B cell (primary cell): ENCODE results near the gene STPG1. TPM values are rescaled to one million over a fixed set of nuclear protein-coding genes. Genes with fewer than 3 reads are reported as not detected.

ENCODE experiments used
- ATAC-seq: fragments of 200-7000 bp; cut with Tn5 transposase; one replicate; pipeline ENCODE4 v1.10.0; 2021; ENCODE audit warnings: low read depth, mild to moderate bottlenecking, moderate number of reproducible peaks, moderate library complexity
- CTCF ChIA-PET: fragments of 350-600 bp; sonication (Branson Sonifier 250); formaldehyde crosslinking; loops from one replicate; lab custom pipeline; 2021; ENCODE audit warnings: antibody characterized with exemption, inconsistent platforms; lab: Charles Lee
- POLR2A ChIA-PET: fragments of 350-600 bp; sonication (Branson Sonifier 250); formaldehyde crosslinking; loops from one replicate; lab custom pipeline; 2021; ENCODE audit warnings: antibody characterized with exemption; lab: Charles Lee
- DNase-seq: peaks from one replicate; pipeline ENCODE4 v3.0.0; 2013
- H2AFZ ChIP-seq: 2 replicates; pipeline ENCODE4 v1.6.1; 2012; ENCODE audit warnings: mild to moderate bottlenecking, low read depth, low read length; ENCODE audit not compliant: insufficient read depth, poor library complexity, severe bottlenecking
- H3K27ac ChIP-seq, 2 donors: 1 replicate in 1 of 2; 2 replicates in 1 of 2; pipeline ENCODE4 v1.5.1; 2012 to 2013; ENCODE audit warnings: low read length in 2 of 2, mild to moderate bottlenecking in 2 of 2, moderate library complexity in 1 of 2
- H3K27me3 ChIP-seq, 4 experiments: fragments of 200-600 bp in 1 of 4; sonication (generic) in 1 of 4; replicated peaks in 1 of 4; 1 replicate in 2 of 4; 2 replicates in 2 of 4; pipeline versions ENCODE4 v1.6.1 to v1.7.0; 2013 to 2016; ENCODE audit warnings: low read length in 3 of 4, mild to moderate bottlenecking in 2 of 4, mixed read lengths in 1 of 4, moderate library complexity in 1 of 4; ENCODE audit not compliant: insufficient read depth in 4 of 4, control insufficient read depth in 3 of 4; ENCODE audit errors: control extremely low read depth in 1 of 4
- H3K36me3 ChIP-seq, 2 experiments: replicated peaks in 1 of 2; 1 replicate in 1 of 2; 2 replicates in 1 of 2; pipeline versions ENCODE4 v1.6.1 to v1.7.1; 2013; ENCODE audit warnings: low read length in 1 of 2; ENCODE audit not compliant: insufficient read depth in 2 of 2, control insufficient read depth in 1 of 2; ENCODE audit errors: control extremely low read depth in 1 of 2, extremely low read depth in 1 of 2
- H3K4me1 ChIP-seq, 2 donors: fragments of 200-600 bp in 1 of 2; sonication (generic) in 1 of 2; 1 replicate in 1 of 2; 2 replicates in 1 of 2; pipeline versions ENCODE4 v1.5.1 to v1.6.1; 2013 to 2017; ENCODE audit warnings: low read length in 2 of 2; ENCODE audit not compliant: control insufficient read depth in 2 of 2, insufficient read depth in 2 of 2
- H3K4me2 ChIP-seq: replicated peaks from 2 replicates; pipeline ENCODE3; 2012; ENCODE audit warnings: mild to moderate bottlenecking, low read depth, low read length; ENCODE audit not compliant: poor library complexity, severe bottlenecking
- H3K4me3 ChIP-seq, 5 experiments: fragments of 200-600 bp in 1 of 5; sonication (generic) in 1 of 5; 1 replicate in 3 of 5; 2 replicates in 2 of 5; pipeline versions ENCODE4 v1.5.1 to v1.7.0; 2011 to 2016; ENCODE audit warnings: low read length in 4 of 5, mild to moderate bottlenecking in 4 of 5, low read depth in 2 of 5, control low read depth in 1 of 5, moderate library complexity in 1 of 5; ENCODE audit not compliant: insufficient read depth in 1 of 5; ENCODE audit errors: control extremely low read depth in 1 of 5, extremely low read depth in 1 of 5
- H3K79me2 ChIP-seq: fragments of 200-600 bp; sonication (generic); one replicate; pipeline ENCODE4 v1.6.0; 2016; ENCODE audit warnings: low read length; ENCODE audit not compliant: control insufficient read depth, insufficient read depth
- H3K9ac ChIP-seq: fragments of 200-600 bp; sonication (generic); 2 replicates; pipeline ENCODE4 v1.6.1; 2017; ENCODE audit warnings: mild to moderate bottlenecking, low read length, moderate library complexity
- H3K9me3 ChIP-seq, 3 donors: one replicate each; pipeline versions ENCODE4 v1.6.1 to v1.7.1; 2013; ENCODE audit warnings: low read length in 2 of 3; ENCODE audit not compliant: control insufficient read depth in 2 of 3, insufficient read depth in 1 of 3; ENCODE audit errors: control extremely low read depth in 1 of 3
- H4K20me1 ChIP-seq: 2 replicates; pipeline ENCODE4 v1.6.0; 2012; ENCODE audit warnings: mild to moderate bottlenecking, low read length; ENCODE audit not compliant: insufficient read depth, control insufficient read depth, poor library complexity, severe bottlenecking
- H3K27ac Mint-ChIP-seq: one replicate; pipeline ENCODE4 v1.8.0; 2021; ENCODE audit warnings: mixed read lengths
- H3K27me3 Mint-ChIP-seq: one replicate; pipeline ENCODE4 v1.8.0; 2021; ENCODE audit warnings: mixed read lengths
- H3K4me1 Mint-ChIP-seq: one replicate; pipeline ENCODE4 v1.8.0; 2021; ENCODE audit warnings: mixed read lengths
- H3K4me3 Mint-ChIP-seq: one replicate; pipeline ENCODE4 v1.8.0; 2021; ENCODE audit warnings: mixed read lengths
- H3K9me3 Mint-ChIP-seq: one replicate; pipeline ENCODE4 v1.8.0; 2022; ENCODE audit warnings: mixed read lengths; ENCODE audit not compliant: insufficient read depth
- CTCF ChIP-seq: fragments of 200-600 bp; IDR thresholded peaks from one replicate; pipeline ENCODE4 v1.8.0; 2022; ENCODE audit warnings: antibody characterized with exemption, mild to moderate bottlenecking
- EZH2 ChIP-seq: IDR thresholded peaks from 2 replicates; pipeline ENCODE4 v1.6.1; 2012; ENCODE audit warnings: borderline replicate concordance, low read depth, mild to moderate bottlenecking, moderate library complexity, low read length; ENCODE audit not compliant: insufficient read depth, poor library complexity, severe bottlenecking
- WGBS: methylation state at CpG from one replicate; pipeline ENCODE4 v1.1.5; 2013; ENCODE audit warnings: missing lambda C conversion rate; ENCODE audit not compliant: insufficient coverage; 5-methylcytosine and 5-hydroxymethylcytosine counted together
- intact Hi-C: fragments of 100-400 bp; cut with micrococcal nuclease; formaldehyde crosslinking; loops from one replicate; pipeline ENCODE4 v1.10.0; 2022
- polyA plus RNA-seq: library from polyadenylated mRNA; depleted of rRNA; stranded (reverse); fragments of >200 nt; gene quantifications from 2 replicates; pipeline ENCODE4 v1.2.3, GENCODE V29; 2012
- total RNA-seq, 2 donors: library from RNA; stranded (reverse); fragments of 120-200 nt in 1 of 2; gene quantifications; 1 replicate in 1 of 2; 2 replicates in 1 of 2; pipeline versions ENCODE4 v1.2.3 to v1.2.4, GENCODE V29; 2013 to 2022

The STPG1 gene
- total and polyA plus RNA-seq, 2 donors (not counting 1 experiment from before 2014, with no cell fraction given) = 4.6 to 6.1 TPM

- Histone ChIP-seq H3K4me2 (no peak overlapping the region), H3K9ac (no peak overlapping the region), H3K27me3 (peaks cover 0 to 8% (median 0%) of the 10 kb centered on the region in 4 experiments), H3K9me3 (peaks cover 0 to 10% (median 0%) of the 10 kb centered on the region in 3 donors), H2AFZ (no peak overlapping the region), H3K27ac (no peak overlapping the region), H3K4me1 (peaks cover 0 to 6% of the 10 kb centered on the region in 2 donors), H3K79me2 (no peaks in the 10 kb centered on the region), H3K4me3 (no peak overlapping the region), H3K36me3 (no peaks in the 10 kb centered on the region), H4K20me1 (no peaks in the 10 kb centered on the region)
- peaks cover 4% of the 10 kb centered on the region for H3K4me1 Mint-ChIP-seq
- WGBS = 91% methylated on average over 10 of the region's 10 CpGs
- POLR2A ChIA-PET = no interaction called here
- TF ChIP-seq EZH2 (no peak), CTCF (no peak)
- H3K27me3 Mint-ChIP-seq = peaks cover 6% of the 10 kb centered on the region
- ATAC-seq (no peak), DNase-seq (no peak)
- CTCF ChIA-PET = no interaction called here
- H3K27ac Mint-ChIP-seq = no peak overlapping the region
- intact Hi-C loops = no loop called here
- no peaks in the 10 kb centered on the region for H3K9me3 Mint-ChIP-seq
- no peak overlapping the region for H3K4me3 Mint-ChIP-seq
These were observed 65.4 kb downstream of the STPG1 start for GRCh38 chr1:24348196-24348595.

- ATAC-seq (no peak), DNase-seq (no peak)
- Histone ChIP-seq H3K9ac (no peak overlapping the region), H3K27ac (no peak overlapping the region), H3K27me3 (peaks cover 0 to 8% (median 0%) of the 10 kb centered on the region in 4 experiments), H3K4me3 (no peak overlapping the region), H2AFZ (no peak overlapping the region), H4K20me1 (no peaks in the 10 kb centered on the region), H3K79me2 (no peaks in the 10 kb centered on the region), H3K4me1 (peaks cover 0 to 6% of the 10 kb centered on the region in 2 donors), H3K36me3 (no peaks in the 10 kb centered on the region), H3K9me3 (peaks cover 0 to 10% (median 0%) of the 10 kb centered on the region in 3 donors), H3K4me2 (no peak overlapping the region)
- intact Hi-C loops = no loop called here
- 95% methylated on average over 14 of the region's 19 CpGs for WGBS
- POLR2A ChIA-PET = no interaction called here
- CTCF ChIA-PET = no interaction called here
- TF ChIP-seq CTCF (no peak), EZH2 (no peak)
- Mint-ChIP-seq H3K4me1 (peaks cover 4% of the 10 kb centered on the region), H3K27me3 (peaks cover 6% of the 10 kb centered on the region), H3K4me3 (no peak overlapping the region), H3K9me3 (no peaks in the 10 kb centered on the region), H3K27ac (no peak overlapping the region)
These were observed 66.2 kb downstream of the STPG1 start for GRCh38 chr1:24347159-24347934.
